ENCODE data around the gene SDK1. TPM values are rescaled to one million over a fixed set of nuclear protein-coding genes. Genes with fewer than 3 reads are reported as not detected.

Gene SDK1
- total and polyA plus RNA-seq, 2 of the 8 experiments (the other 6 are each of a cell fraction or from before 2014, with no cell fraction given) = 3.3 to 7.2 TPM

DNA sequence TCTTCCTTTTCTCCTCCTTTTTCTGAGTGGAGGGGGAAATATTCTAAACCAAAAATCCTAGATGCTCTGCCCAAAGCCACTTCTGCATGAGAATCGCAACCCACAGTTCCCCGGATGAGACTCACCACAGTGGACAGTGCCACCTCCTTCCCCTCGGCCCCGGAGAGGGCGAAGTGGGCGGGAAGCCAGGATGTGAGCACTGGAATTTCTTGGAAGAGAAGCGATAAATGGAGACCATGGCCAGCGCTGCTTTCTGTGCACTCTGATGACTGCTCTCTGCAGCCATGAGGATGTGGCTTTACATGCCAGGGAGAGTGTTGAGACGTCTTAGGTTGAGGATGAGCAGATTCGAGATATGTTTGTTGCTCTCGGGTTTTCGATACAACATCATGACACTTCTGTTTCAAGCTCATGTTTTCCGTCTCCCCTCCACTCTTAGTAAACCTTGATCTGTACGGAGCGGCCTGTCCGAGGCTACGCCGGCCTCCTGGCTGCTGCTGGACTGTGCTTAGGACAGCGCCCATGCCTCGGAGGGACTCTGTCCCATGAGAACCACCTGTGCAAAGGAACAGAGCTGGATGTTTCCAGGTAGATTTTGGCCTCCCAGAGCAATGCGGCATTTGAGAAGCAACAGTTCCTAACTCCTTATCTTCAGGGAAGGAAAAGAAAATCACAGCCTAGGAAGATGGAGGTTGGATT, 966.4 kb downstream of the SDK1 start:
- CTCF ChIA-PET (ENCODE audit: partially characterized antibody) = no interaction called here
- Histone ChIP-seq H2BK5ac (ENCODE audit: low read depth, low read length) (no peak overlapping the region), H2BK20ac (ENCODE audit: low read length) (no peak overlapping the region), H4K5ac (ENCODE audit: insufficient read length, low read depth, low read length) (no peak overlapping the region), H3K79me2 (ENCODE audit: control insufficient read depth in 1 of 2, insufficient read depth in 2 of 2, low read length in 2 of 2) (no peaks in the 10 kb centered on the region), H3K79me1 (ENCODE audit: low read depth, low read length) (no peaks in the 10 kb centered on the region), H3K4me3 (ENCODE audit: extremely low read depth in 1 of 4, insufficient read depth in 2 of 4, low read depth in 3 of 4, low read length in 4 of 4) (no peak overlapping the region), H3K9ac (replicated peaks in 1 of 4; ENCODE audit: extremely low read depth in 1 of 4, low read depth in 3 of 4, low read length in 3 of 4) (no peak overlapping the region), H3K27me3 (replicated peaks in 1 of 4; ENCODE audit: control insufficient read depth in 3 of 4, extremely low read depth in 1 of 4, insufficient read depth in 3 of 4, low read length in 3 of 4) (no peaks in the 10 kb centered on the region), H3K9me3 (ENCODE audit: insufficient read depth in 2 of 2, low read depth in 1 of 2, low read length in 1 of 2) (peaks cover 0 to 2% of the 10 kb centered on the region in 2 experiments; a peak in 1 of 4 replicates), H2BK12ac (ENCODE audit: low read depth, low read length) (no peak overlapping the region), H4K8ac (ENCODE audit: extremely low read depth, insufficient read depth, low read length) (no peak overlapping the region), H2BK15ac (ENCODE audit: low read length) (no peak overlapping the region), H3K23ac (ENCODE audit: insufficient read length) (no peak overlapping the region), H3K18ac (ENCODE audit: extremely low read depth, low read length) (no peak overlapping the region; the same call in 1 of the 2 replicates), H3K36me3 (ENCODE audit: control insufficient read depth in 2 of 4, insufficient read depth in 4 of 4, low read length in 3 of 4) (no peaks in the 10 kb centered on the region), H2AFZ (ENCODE audit: low read length) (no peak overlapping the region), H3K27ac (ENCODE audit: low read depth, low read length) (no peak overlapping the region), H3K4ac (replicated peaks; ENCODE audit: insufficient read length, low read depth, low read length) (no peak overlapping the region), H3K4me2 (ENCODE audit: insufficient read depth in 1 of 2, low read depth in 2 of 2, low read length in 2 of 2) (no peak overlapping the region), H3K23me2 (ENCODE audit: low read depth, low read length) (no peaks in the 10 kb centered on the region), H4K91ac (replicated peaks; ENCODE audit: insufficient read length, low read length) (no peak overlapping the region), H2AK5ac (ENCODE audit: low read depth, low read length) (peak overlapping the region; percentile 48; the same call in 1 of the 2 replicates), H3K56ac (replicated peaks; ENCODE audit: insufficient read length, low read depth, low read length) (no peak overlapping the region), H3K14ac (ENCODE audit: insufficient read length) (no peak overlapping the region), H4K20me1 (replicated peaks in 1 of 2; ENCODE audit: control insufficient read depth in 1 of 2, insufficient read depth in 2 of 2, low read length in 2 of 2) (no peaks in the 10 kb centered on the region), H3K4me1 (replicated peaks in 1 of 4; ENCODE audit: control insufficient read depth in 3 of 4, insufficient read depth in 4 of 4, low read length in 3 of 4) (no peaks in the 10 kb centered on the region; a peak in 5 of 7 replicates), H2BK120ac (replicated peaks; ENCODE audit: low read depth, low read length) (no peak overlapping the region)
- FAIRE-seq (no peak), DNase-seq (ENCODE audit: low read depth in 1 of 2, low spot score in 2 of 2) (peak in 1 of 2 experiments; percentile 39)
- 83% methylated on average over 21 of the region's 21 CpGs; no CpG with 5 or more reads in 1 of the 2 experiments for WGBS, 2 experiments (ENCODE audit: extremely low coverage in 1 of 2, insufficient coverage in 1 of 2, insufficient read length in 1 of 2, insufficient replicate concordance in 2 of 2, low coverage in 1 of 2, low lambda C conversion rate in 2 of 2, missing lambda C conversion rate in 1 of 2)
- POLR2A ChIA-PET (ENCODE audit: partially characterized antibody) = no interaction called here
- no peak for TF ChIP-seq CTBP2 (IDR thresholded peaks at IDR 0.05; ENCODE audit: borderline replicate concordance, insufficient read depth, insufficient read length, low read length)
- no peak for TF ChIP-seq TCF12 (IDR thresholded peaks at IDR 0.05; ENCODE audit: low read depth, low read length)
- no peak for TF ChIP-seq NANOG (IDR thresholded peaks at IDR 0.05; ENCODE audit: insufficient read depth, low read depth, low read length, poor library complexity, severe bottlenecking)
- no peak for TF ChIP-seq SP1 (IDR thresholded peaks at IDR 0.05; ENCODE audit: low read depth, low read length)
- TF ChIP-seq JUND (IDR thresholded peaks at IDR 0.05; ENCODE audit: low read length) = no peak
- no peak for TF ChIP-seq SP2 (IDR thresholded peaks at IDR 0.05; ENCODE audit: low read length)
- no peak for TF ChIP-seq GABPA (IDR thresholded peaks at IDR 0.05; ENCODE audit: borderline replicate concordance, insufficient read depth, low read length)
- no peak for TF ChIP-seq SIRT6 (IDR thresholded peaks at IDR 0.05; ENCODE audit: low read length)
- TF ChIP-seq, protein P1, sequence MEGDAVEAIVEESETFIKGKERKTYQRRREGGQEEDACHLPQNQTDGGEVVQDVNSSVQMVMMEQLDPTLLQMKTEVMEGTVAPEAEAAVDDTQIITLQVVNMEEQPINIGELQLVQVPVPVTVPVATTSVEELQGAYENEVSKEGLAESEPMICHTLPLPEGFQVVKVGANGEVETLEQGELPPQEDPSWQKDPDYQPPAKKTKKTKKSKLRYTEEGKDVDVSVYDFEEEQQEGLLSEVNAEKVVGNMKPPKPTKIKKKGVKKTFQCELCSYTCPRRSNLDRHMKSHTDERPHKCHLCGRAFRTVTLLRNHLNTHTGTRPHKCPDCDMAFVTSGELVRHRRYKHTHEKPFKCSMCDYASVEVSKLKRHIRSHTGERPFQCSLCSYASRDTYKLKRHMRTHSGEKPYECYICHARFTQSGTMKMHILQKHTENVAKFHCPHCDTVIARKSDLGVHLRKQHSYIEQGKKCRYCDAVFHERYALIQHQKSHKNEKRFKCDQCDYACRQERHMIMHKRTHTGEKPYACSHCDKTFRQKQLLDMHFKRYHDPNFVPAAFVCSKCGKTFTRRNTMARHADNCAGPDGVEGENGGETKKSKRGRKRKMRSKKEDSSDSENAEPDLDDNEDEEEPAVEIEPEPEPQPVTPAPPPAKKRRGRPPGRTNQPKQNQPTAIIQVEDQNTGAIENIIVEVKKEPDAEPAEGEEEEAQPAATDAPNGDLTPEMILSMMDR (IDR thresholded peaks at IDR 0.05; ENCODE audit: control extremely low read depth in 1 of 3, insufficient read depth in 1 of 3, low read depth in 1 of 3, low read length in 3 of 3) = no peak
- no peak for TF ChIP-seq HDAC2 (IDR thresholded peaks at IDR 0.05; ENCODE audit: borderline replicate concordance in 1 of 2, low read depth in 2 of 2, low read length in 2 of 2)
